NCI-H2227 (cell line): Measurements from ENCODE around the gene CCL26.
"Not testable (repeated sequence)": the region's sequence is repeated elsewhere in the genome, so short reads cannot be mapped to it uniquely, and the experiment has no call there.

Experiments
- DNase-seq: peaks from one replicate; lab custom pipeline; 2025; ENCODE audit not compliant: unreplicated experiment; lab: John Stamatoyannopoulos, UW

CCL26 gene

DNA sequence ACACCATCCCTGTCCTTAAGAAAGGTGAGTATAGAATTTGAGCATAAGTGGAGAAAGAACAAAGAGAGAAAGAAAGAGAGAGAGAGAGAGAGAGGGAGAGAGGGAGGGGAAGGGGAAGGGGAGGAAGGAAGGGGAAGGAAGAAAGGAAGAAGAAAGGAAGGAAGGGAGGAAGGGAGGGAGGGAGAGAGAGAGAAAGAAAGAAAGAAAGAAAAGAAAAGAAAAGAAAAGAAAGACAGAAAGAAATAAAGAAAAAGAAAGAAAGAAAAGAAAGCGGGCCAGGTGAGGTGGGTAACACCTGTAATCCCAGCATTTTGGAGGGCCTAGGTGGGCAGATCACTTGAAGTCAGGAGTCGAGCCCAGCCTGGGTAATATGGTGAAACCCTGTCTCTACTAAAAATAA is 21.7 kb upstream of the CCL26 start:
- DNase-seq = no peak

DNA sequence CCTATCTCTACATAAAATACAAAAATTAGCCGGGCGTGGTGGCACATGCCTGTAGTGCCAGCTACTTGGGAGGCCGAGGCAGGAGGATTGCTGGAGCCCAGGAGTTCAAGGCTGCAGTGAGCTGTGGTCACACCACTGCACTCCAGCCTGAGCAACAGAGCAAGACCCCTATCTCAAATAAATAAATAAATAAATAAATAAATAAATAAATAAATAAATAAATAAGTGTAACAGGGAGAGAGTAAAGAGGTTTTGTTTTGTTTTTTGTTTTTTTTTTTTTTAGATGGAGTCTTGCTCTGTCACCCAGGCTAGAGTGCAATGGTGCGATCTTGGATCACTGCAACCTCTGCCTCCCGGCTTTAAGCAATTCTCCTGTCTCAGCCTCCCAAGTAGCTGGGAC is 20.6 kb upstream of the CCL26 start:
- DNase-seq = not testable (repeated sequence)

DNA sequence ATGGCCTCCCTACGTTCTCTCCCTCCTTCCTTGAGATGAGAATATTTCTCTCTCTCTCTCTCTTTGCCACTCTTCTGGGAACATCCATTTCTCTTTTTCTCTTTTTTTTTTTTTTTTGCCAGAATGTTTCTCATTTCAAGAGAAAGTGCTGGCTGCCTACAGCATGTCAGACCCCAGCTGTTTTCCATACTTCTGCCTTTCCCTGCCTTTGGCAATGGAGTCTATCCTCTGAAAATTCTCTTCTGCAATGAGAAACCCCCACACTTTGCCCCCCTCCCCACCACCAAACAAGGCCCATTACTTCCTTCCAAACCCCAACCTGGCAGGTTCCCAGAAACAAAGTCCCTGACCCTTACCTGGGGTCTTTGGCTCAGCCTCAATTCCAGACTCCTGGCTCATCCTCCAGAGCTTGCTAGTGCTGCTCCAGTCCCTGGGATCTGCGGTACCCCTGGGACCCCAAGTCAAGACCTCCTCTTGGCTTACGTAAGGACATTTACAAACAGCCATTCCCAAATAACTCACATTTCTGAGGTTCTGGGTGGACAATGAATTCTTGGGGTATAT is 17.4 kb upstream of the CCL26 start:
- DNase-seq = no peak

DNA sequence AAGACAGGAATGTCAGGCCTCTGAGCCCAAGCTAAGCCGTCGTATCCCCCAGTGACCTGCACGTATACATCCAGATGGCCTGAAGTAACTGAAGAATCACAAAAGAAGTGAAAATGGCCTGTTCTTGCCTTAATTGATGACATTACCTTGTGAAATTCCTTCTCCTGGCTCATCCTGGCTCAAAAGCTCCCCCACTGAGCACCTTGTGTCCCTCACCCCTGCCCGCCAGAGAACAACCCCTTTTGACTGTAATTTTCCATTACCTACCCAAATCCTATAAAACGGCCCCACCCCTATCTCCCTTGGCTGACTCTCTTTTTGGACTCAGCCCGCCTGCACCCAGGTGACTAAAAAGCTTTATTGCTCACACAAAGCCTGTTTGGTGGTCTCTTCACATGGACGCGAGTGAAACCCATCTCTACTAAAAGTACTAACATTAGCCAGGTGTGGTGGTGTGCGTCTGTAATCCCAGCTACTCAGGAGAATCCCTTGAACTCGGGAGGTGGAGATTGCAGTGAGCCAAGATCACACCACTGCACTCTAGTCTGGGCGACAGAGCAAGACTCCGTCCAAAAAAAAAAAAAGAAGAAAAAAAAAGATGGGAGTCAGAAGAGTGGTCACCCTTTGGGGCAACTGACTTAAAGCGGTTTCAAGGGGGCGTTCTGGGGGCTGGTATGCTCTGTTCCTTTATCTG is 16.3 kb upstream of the CCL26 start:
- not testable (repeated sequence) for DNase-seq

DNA sequence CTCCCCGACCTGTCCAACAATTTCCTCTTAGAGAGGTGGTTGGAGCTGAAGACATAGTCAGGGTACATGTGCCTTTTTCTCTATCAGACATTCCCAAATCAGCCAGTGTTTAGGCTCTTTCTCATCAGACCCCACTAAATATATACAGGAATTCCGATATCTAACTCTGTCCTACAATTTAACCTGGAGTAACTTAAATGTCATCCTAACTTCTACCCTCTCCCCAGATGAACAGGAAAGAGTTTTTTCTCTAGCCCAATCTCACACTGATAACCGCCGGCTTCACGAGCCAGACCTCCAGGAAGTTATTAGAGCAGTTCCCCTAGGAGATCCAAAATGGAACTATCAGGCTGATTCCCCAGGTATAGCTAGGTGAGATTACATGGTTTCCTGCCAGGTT is 11.0 kb upstream of the CCL26 start:
- not testable (repeated sequence) for DNase-seq

DNA sequence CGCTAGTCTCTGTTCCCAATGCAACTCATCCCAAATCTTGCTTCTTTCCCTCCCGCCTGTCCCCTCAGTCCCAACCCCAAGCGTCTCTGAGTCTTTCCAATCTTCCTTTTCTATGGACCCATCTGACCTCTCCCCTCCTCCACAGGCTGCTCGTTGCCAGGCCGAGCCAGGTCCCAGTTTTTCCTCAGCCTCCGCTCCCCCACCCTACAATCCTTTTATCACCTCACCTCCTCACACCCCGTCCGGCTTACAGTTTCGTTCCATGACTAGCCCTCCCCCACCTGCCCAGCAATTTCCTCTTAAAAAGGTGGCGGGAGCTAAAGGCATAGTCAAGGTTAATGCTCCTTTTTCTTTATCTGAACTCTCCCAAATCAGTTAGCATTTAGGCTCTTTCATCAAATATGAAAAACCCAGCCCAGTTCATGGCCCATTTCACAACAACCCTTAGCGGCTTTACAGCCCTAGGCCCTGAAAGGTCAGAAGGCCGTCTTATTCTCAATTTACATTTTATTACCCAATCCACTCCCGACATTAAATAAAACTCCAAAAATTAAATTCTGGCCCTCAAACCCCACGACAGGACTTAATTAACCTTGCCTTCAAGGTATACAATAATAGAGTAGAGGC is 8.7 kb upstream of the CCL26 start:
- not testable (repeated sequence) for DNase-seq

DNA sequence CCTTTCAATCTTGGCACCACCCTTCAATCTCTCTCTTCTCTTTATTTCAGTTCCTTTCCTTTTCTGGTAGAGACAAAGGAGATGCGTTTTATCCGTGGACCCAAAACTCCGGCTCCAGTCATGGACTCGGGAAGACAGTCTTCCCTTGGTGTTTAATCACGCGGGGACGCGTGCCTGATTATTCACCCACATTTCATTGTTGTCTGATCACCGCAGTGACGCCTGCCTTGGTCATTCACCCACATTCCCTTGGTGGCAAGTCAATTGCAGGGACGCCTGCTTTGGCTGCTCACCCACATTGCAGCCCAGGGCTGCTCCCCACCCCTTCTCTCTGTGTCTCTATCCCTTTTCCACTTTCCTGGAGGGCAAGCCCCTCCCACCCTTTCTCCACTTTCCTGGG is 7.5 kb upstream of the CCL26 start:
- DNase-seq = not testable (repeated sequence)

DNA sequence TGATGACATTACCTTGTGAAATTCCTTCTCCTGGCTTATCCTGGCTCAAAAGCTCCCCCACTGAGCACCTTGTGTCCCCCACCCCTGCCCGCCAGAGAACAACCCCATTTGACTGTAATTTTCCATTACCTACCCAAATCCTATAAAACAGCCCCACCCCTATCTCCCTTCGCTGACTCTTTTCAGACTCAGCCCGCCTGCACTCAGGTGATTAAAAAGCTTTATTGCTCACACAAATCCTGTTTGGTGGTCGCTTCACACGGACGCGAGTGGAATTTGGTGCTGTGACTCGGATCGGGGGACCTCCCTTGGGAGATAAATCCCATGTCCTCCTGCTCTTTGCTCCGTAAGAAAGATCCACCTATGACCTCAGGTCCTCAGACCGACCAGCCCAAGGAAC is 7.0 kb upstream of the CCL26 start:
- DNase-seq = not testable (repeated sequence)

DNA sequence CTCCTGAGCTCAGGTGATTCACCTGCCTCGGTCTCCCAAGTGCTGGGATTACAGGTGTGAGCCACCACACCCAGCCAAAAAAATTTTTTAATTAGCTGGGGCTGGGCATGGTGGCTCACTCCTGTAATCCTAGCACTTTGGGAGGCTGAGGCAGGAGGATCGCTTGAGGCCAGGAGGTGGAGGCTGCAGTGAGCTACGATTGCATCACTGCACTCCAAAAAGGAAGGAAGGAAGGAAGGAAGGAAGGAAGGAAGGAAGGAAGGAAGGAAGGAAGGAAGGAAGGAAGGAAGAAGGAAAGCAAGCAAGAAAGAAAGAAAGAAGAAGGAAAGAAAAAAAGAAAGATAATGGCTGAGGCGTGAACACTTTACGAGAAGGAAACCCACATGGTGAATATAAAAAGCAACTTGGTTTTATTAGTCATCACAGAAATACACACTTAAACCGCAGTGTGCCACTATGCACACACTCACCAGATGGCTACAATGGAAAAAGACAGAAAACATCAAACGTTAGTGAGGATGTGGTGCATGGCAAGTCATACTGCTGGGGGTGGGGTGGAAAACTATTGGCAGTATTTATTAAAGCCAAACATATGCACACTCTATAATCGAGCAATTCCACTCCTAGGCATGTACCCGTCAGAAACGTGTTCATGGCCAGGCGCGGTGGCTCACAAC is 4.4 kb upstream of the CCL26 start:
- DNase-seq = no peak

DNA sequence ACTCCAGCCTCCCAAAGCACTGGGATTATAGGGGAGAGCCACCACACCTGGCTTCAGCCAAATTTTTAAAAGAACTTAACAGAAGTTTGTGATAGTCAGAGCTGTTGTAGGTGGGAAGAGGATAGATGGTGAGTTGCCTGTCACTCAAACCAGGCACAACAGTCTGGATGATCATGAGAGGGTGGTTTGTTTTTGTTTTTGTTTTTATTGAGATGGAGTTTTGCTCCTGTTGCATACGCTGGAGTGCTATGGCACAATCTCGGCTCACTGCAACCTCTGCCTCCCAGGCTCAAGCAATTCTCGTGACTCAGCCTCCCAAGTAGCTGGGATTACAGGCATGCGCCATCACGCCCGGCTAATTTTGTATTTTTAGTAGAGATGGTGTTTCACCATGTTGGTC is 1.9 kb upstream of the CCL26 start:
- DNase-seq = not testable (repeated sequence)

DNA sequence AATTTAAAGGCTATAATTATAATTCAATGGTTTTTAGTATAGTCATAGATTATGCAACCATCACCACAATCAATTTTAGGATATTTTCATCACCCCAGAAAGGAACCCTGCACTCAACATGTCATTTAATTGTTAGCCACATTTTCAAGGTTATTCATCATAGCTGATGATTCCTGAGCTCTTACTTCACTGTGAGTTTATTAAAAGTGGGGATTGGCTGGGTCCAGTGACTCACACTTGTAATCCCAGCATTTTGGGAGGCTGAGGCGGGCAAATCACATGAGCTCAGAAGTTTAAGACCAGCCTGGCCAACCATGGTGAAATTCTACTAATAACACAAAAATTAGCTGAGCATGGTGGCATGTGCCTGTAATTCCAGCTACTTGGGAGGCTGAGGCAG is 787 bp downstream of the CCL26 start:
- DNase-seq = no peak

DNA sequence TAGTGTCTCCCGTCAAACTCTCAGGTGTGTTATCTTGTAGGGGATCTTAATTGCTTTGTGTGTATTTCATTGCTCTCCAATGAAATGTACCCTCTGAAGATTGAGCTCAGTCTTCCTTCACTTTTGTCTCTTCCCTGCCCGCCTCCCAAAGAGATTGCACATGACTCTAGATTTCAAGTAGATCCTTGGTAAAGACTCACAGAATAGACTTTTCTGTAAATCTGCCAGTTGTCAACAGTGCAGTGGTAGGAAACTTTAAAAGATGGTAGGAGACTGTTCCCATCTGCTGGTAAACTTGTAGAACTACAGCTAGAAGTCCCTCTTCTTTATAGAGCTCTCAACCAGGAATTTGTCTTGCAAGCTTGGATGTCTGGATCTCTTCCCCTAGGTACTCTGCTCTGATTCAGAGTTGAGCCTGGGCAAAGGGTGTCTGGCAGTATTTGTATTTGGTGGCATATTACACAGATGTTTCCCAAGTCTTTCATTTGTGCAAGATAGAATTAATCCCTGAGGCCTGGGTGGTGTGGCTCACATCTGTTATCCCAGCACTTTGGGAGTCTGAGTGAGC is 9.6 kb downstream of the CCL26 start:
- DNase-seq = peak; percentile 59

DNA sequence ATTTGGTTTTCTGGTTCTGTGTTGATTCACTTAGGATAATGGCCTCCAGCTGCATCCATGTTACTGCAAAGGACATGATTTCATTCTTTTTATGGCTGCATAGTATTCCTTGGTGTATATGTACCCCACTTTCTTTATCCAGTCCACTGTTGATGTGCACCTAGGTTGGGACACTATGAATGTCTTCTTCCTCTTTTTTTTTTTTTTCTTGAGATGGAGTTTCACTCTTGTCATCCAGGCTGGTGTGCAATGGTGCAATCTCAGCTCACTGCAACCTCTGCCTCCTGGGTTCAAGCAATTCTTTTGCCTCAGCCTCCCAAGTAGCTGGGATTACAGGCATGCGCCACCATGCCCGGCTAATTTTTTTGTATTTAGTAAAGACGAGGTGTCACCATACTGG is 10.2 kb downstream of the CCL26 start:
- not testable (repeated sequence) for DNase-seq

DNA sequence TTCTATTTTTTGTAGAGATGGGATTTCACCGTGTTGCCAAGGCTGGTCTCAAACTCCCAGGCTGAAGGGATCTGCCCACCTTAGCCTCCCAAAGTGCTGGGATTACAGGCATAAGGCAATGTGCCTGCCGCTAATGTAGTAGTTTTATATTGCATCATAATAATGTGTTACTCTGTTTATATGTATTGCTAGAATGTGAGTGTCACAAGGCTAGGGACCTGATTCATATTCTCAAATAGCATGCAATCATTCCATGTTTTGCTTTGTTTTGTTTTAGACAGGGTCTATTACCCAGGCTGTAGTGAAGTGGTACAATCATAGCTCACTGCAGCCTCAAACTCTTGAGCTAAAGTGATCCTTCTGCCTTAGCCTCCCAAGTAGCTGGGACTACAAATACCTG is 13.5 kb downstream of the CCL26 start:
- no peak for DNase-seq

DNA sequence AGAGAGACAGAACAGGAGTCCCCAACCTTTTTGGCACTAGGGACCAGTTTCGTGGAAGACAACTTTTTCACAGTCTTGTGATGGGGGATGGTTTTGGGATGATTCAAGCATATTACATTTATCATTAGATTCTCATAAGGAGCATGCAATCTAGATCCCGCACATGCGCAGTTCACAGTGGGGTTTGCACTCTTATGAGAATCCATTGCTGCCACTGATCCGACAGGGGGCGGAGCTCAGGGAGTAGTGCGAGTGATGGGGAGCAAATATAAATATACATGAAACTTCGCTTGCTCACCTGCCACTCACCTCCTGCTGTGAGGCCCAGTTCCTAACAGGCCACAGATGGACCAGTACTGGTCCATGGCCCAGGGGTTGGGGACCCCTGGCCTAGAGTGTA is 14.2 kb downstream of the CCL26 start:
- no peak for DNase-seq

DNA sequence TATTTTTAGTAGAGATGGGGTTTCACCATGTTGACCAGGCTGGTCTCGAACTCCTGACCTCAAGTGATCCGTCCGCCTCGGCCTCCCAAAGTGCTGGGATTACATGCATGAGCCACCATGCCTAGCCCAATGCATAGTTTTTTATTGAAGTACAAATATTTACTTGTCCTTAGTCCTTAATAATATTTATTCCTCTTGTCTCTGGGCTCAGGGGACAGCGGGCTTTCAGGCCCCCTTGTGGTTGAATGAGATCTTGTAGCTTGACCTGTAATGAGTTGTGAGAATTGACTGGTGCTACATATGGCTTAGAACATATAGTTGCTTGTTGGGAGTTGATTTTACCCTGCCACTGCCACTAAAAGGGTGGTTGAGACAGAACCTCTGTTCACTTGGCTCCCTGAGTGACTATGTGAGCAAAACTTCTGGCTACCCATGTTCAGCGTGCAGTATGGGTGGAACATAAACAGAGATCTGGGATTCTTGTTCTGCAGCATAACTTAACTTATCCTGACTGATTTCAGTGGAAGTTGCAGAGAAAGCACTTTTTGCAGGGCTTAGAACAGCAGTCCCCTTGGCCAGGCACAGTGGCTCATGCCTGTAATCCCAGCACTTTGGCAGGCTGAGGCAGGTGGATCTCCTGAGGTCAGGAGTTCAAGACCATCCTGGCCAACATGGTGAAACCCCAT is 14.9 kb downstream of the CCL26 start:
- DNase-seq = peak; percentile 13

DNA sequence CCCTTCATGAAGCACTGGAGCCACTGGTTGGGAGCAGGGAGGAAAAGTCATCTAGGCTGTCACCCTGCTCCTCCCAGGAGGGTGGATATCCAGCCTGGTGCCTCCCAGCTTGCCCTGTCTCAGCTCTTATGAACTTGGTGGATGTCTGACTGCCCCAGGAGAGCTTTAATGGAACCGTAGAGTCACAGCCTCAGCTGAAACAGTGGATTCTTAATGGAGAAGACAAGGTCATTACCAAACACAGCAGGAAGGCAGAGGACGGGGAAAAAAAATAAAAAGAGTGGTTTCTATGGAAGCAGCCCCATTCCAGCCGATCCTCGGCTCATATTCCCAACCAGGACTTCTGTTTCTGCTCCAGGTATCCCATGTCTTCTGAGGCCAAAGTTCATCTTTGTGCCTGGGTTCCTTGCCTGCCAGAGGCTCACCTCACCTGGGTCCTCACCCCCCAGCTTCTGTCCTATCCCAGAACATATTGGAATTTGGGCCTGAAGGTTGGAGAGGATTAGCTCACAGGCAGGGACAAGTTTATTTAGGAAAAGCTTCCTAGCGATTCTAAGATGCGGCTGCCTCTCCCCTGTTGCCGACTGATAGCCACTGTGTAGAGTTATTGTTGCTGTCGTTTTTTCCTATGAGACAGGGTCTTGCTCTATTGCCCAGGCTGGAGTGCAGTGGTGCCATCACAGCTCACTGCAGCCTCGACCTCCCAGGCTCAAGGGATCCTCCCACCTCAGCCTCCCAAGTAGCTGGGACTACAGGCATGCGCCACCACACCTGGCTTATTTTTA is 15.6 kb downstream of the CCL26 start:
- no peak for DNase-seq

DNA sequence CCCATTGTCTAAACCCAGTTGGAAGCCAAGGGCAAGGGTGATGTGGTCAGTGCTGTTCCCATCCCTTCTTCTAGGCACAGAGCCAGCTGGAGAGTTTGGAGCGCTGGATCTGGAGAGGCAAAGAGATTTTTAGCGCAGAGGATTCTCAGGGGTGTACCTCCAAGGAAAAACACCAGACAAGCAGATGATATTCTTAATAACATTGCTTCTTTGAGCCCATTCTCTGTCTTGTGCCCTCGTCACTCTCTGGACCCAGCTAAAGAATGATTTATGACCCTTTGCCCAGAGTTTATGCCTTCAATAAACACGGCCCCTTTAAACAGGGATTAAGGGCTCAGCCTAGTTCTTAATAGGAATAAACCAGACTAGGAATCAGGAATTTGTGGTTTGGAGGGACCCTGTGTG is 28.6 kb downstream of the CCL26 start:
- no peak for DNase-seq

DNA sequence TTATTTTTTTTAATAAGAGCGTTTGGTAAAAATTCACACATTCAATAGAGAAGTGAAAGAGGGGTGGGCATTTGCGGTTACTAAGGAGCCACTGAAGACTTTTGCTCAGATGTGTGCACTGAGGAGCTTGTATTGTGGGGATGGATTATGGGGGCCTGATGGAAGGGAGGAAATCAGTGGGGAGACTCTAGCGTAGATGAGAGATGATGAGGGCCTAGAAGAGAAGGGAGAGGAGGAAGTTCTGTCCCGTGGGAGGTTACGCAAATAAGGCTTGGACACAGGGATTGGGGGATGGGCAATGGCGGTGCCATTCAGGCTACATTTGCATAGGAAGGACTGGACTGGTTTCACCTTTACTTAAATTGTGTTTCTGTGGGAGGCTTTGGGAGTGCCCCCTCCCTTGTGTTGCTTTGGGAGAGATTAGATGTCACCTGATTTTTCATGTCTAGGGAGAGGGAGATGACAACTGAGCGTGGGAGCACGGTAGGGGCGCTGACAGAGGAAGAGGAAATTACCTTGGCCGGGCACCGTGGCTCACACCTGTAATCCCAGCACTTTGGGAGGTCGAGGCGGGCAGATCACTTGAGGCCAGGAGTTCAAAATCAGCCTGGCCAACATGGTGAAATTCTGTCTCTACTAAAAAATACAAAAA is 31.0 kb downstream of the CCL26 start:
- no peak for DNase-seq
